ENCODE results near the gene RTCA. TPM values are rescaled to one million over a fixed set of nuclear protein-coding genes. Genes with fewer than 3 reads are reported as not detected.

The RTCA gene
- total RNA-seq, 1 experiment from 2014 or later: 26.5 TPM

- Histone ChIP-seq H3K27me3 (ENCODE audit: insufficient read depth, low read length) (no peaks in the 10 kb centered on the region), H3K9me2 (ENCODE audit: insufficient read depth) (no peaks in the 10 kb centered on the region; the same call in 1 of the 2 replicates), H3K27ac (ENCODE audit: low read depth, low read length) (no peak overlapping the region), H3K4me3 (replicated peaks in 1 of 2; ENCODE audit: low read depth in 1 of 2, low read length in 2 of 2) (no peak overlapping the region), H3K4me1 (ENCODE audit: control insufficient read depth in 1 of 2, insufficient read depth in 2 of 2, low read length in 2 of 2) (peaks cover 0 to 6% of the 10 kb centered on the region in 2 experiments; a peak in 1 of 4 replicates), H3K79me2 (ENCODE audit: insufficient read depth, low read length) (no peaks in the 10 kb centered on the region), H3K36me3 (ENCODE audit: control insufficient read depth in 1 of 2, insufficient read depth in 2 of 2, low read length in 2 of 2) (no peaks in the 10 kb centered on the region), H3K4me2 (ENCODE audit: low read length) (no peak overlapping the region), H4K20me1 (ENCODE audit: insufficient read depth) (no peaks in the 10 kb centered on the region), H3K9me3 (ENCODE audit: control insufficient read depth in 1 of 2, insufficient read depth in 1 of 2, low read depth in 1 of 2, low read length in 2 of 2) (no peaks in the 10 kb centered on the region), H3K9ac (ENCODE audit: low read length) (no peak overlapping the region), H2AFZ (ENCODE audit: low read depth, low read length, poor library complexity, severe bottlenecking) (no peak overlapping the region)
- ChIA-PET POLR2A (no interaction called here), CTCF (no interaction called here), RAD21 (ENCODE audit: low non-redundant PET in 1 of 2, low total read pairs in 2 of 2, uncharacterized antibody in 2 of 2, unreplicated experiment in 2 of 2) (no interaction called here)
- BruUV-seq (replicated peaks): no TSS peak
- intact Hi-C loops (cut with micrococcal nuclease): no loop called here
- TF ChIP-seq EZH2 (IDR thresholded peaks at IDR 0.05) (no peak), RAD21 (IDR thresholded peaks at IDR 0.05; ENCODE audit: low read depth) (no peak), SP1 (IDR thresholded peaks at IDR 0.05; ENCODE audit: low read depth) (no peak), CEBPB (IDR thresholded peaks at IDR 0.05; ENCODE audit: low read depth) (no peak), EGR1 (IDR thresholded peaks at IDR 0.05; ENCODE audit: low read depth) (no peak), POLR2AphosphoS5 (IDR thresholded peaks at IDR 0.05; ENCODE audit: low read depth, low read length) (no peak), ZFX (IDR thresholded peaks at IDR 0.05) (no peak), YY1 (IDR thresholded peaks at IDR 0.05; ENCODE audit: extremely low read depth, insufficient replicate concordance, low read depth, low read length) (no peak), SIN3A (IDR thresholded peaks at IDR 0.05; ENCODE audit: low read depth) (no peak), ZBTB33 (IDR thresholded peaks at IDR 0.05; ENCODE audit: extremely low read depth, insufficient replicate concordance, low read length) (no peak), SRF (IDR thresholded peaks at IDR 0.05; ENCODE audit: low read depth) (no peak), POLR2A (IDR thresholded peaks at IDR 0.05; ENCODE audit: borderline replicate concordance, extremely low read depth, insufficient read depth, insufficient read length) (no peak), CBX3 (IDR thresholded peaks at IDR 0.05; ENCODE audit: low read depth) (no peak)
- ATAC-seq: no peak
- DNase-seq (ENCODE audit: low read depth, low spot score): no peak
These were observed 42.8 kb downstream of the RTCA start for GRCh38 chr1:100308777-100309176.
